Renal cortical epithelial cell (primary cell): ENCODE measurements around the gene VWA3B. TPM values are rescaled to one million over a fixed set of nuclear protein-coding genes. Genes with fewer than 3 reads are reported as not detected.

Source experiments
- DNase-seq: peaks from one replicate; pipeline ENCODE4 v3.0.0-alpha.2; 2011; ENCODE audit warnings: low read depth
- total RNA-seq: library from RNA; depleted of rRNA; stranded (reverse); fragments of >200 nt; gene quantifications from 2 replicates; pipeline ENCODE4 v1.2.3, GENCODE V29; 2014

VWA3B gene
- total RNA-seq, 1 donor from 2014 or later: not detected

- DNase-seq: no peak
Observed at GRCh38 chr2:98332989-98333388, 246.0 kb downstream of the VWA3B start.

- peak; percentile 11 for DNase-seq
Observed at GRCh38 chr2:98333922-98334321, 247.0 kb downstream of the VWA3B start.

- peak; percentile 98 for DNase-seq
Observed at GRCh38 chr2:98334439-98335078, 247.6 kb downstream of the VWA3B start.

GRCh38 chr2:98335271-98335670, 248.3 kb downstream of the VWA3B start:
- DNase-seq: no peak

GRCh38 chr2:98341241-98341640, 254.3 kb downstream of the VWA3B start:
- no peak for DNase-seq

- no peak for DNase-seq
Observed at GRCh38 chr2:98343285-98343684, 256.3 kb downstream of the VWA3B start.

GRCh38 chr2:98346311-98347236, 259.6 kb downstream of the VWA3B start, which contains the start of gene CNGA3:
TSS of gene CNGA3 (plus strand) at chr2:98346456. CDS start at chr2:98369976, 23,520 bp downstream.
- DNase-seq: no peak

GRCh38 chr2:98347298-98348065, 260.5 kb downstream of the VWA3B start:
- no peak for DNase-seq

GRCh38 chr2:98348066-98348561, 261.1 kb downstream of the VWA3B start:
- no peak for DNase-seq

- DNase-seq: no peak
Observed at GRCh38 chr2:98350411-98350810, 263.4 kb downstream of the VWA3B start.

- no peak for DNase-seq
Observed at GRCh38 chr2:98355881-98356280, 268.9 kb downstream of the VWA3B start.

- DNase-seq: no peak
Observed at GRCh38 chr2:98356729-98357128, 269.8 kb downstream of the VWA3B start.

- no peak for DNase-seq
Observed at GRCh38 chr2:98357849-98358248, 270.9 kb downstream of the VWA3B start.

GRCh38 chr2:98359986-98360385, 273.0 kb downstream of the VWA3B start:
- peak; percentile 10 for DNase-seq

Other genes starting within 250 kb of the VWA3B start
- gene TMEM131, start 91.2 kb upstream of the VWA3B start, total RNA-seq: 11.1 and 46.9 TPM in 2 replicates